ENCODE data around the gene WNT3A. TPM values are rescaled to one million over a fixed set of nuclear protein-coding genes. Genes with fewer than 3 reads are reported as not detected.
A peak's percentile ranks its signal among the peaks of the same experiment; 100 is the strongest.

Gene WNT3A
- total and polyA plus RNA-seq, 9 of the 15 experiments (the other 6 are each of a cell fraction or from before 2014, with no cell fraction given): not detected

DNA sequence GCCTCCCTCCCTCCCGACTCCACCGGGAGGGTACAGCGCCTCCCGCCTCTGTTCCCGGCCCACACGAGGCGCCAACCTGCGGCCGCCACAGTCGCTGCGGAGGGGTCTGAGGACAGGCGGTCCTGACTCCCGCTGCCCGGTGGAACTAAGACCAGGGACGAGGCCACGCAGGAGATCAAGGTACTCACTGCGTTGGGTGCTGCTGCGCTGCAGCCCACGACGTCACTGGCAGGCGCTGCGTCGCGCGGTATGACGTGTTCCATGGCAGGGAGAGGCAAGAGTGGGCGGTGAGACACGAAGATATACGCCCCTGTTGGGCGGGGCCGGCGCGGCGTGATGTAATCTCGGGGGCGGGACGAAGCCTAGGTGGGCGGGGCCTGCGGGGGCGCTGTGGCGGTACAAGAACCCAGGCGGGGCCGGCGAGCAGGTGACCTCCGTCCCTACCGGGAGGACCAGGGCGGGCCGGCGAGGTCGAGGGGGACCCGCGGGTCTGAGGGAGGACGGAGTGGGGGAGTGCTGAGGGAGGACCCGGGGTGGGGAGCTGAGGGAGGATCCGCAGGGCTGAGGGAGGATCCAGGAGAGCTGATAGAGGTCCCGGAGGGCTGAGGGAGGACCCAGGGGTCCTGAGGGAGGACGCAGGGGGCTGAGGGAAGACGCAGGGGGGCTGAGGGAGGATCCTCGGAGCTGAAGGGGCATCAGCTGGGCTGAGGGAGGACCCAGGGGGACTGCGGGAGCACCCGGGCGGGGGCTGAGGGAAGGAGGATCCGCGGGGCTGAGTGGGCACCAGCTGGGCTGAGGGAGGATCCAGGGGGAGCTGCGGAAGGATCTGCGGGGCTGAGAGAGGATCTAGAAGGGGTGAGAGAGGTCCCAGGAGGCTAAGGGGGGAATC, 102.5 kb downstream of the WNT3A start, which contains the start of gene MRPL55 (continued):
- no peak for TF ChIP-seq ZNF699 (CRISPR knock-in tag; IDR thresholded peaks at IDR 0.05; ENCODE audit: insufficient replicate concordance)
- no peak for TF ChIP-seq ETV1 (tag; conservative IDR thresholded peaks at IDR 0.05; ENCODE audit: low read depth)
- TF ChIP-seq NR3C1 (CRISPR knock-in tag; IDR thresholded peaks at IDR 0.05): no peak
- TF ChIP-seq LARP7 (IDR thresholded peaks at IDR 0.05): 0 out of 2 replicates have a peak, but pooled peaks have one; percentile 24
- no peak for TF ChIP-seq THRAP3 (IDR thresholded peaks at IDR 0.05; ENCODE audit: borderline replicate concordance)
- TF ChIP-seq, protein P1, sequence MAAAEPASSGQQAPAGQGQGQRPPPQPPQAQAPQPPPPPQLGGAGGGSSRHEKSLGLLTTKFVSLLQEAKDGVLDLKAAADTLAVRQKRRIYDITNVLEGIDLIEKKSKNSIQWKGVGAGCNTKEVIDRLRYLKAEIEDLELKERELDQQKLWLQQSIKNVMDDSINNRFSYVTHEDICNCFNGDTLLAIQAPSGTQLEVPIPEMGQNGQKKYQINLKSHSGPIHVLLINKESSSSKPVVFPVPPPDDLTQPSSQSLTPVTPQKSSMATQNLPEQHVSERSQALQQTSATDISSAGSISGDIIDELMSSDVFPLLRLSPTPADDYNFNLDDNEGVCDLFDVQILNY (CRISPR knock-in tag; IDR thresholded peaks at IDR 0.05): no peak
- peak; percentile 15; the same call in 1 of the 2 replicates for TF ChIP-seq SOX6 (IDR thresholded peaks at IDR 0.05)
- no peak for TF ChIP-seq HLTF (IDR thresholded peaks at IDR 0.05)
- TF ChIP-seq ZNF41 (CRISPR knock-in tag; conservative IDR thresholded peaks at IDR 0.05): no peak
- TF ChIP-seq CTBP1 (IDR thresholded peaks at IDR 0.05; ENCODE audit: borderline replicate concordance): peak; percentile 57; the same call in 1 of the 2 replicates
- TF ChIP-seq HDAC1 (IDR thresholded peaks at IDR 0.05): peak in 1 of 2 experiments; percentile 94; a peak in 3 of 4 replicates
- TF ChIP-seq U2AF1 (optimal IDR thresholded peaks at IDR 0.05; ENCODE audit: low read depth, low read length): no peak
- no peak for TF ChIP-seq EWSR1 (IDR thresholded peaks at IDR 0.05; ENCODE audit: borderline replicate concordance, low read depth, partially characterized antibody)
- no peak for TF ChIP-seq ZNF589 (CRISPR knock-in tag; IDR thresholded peaks at IDR 0.05; ENCODE audit: low read depth)
- TF ChIP-seq HIVEP1 (CRISPR knock-in tag; IDR thresholded peaks at IDR 0.05): 0 out of 2 replicates have a peak, but pooled peaks have one; percentile 6
- peak; percentile 95 for TF ChIP-seq HMGN3 (IDR thresholded peaks at IDR 0.05; ENCODE audit: borderline replicate concordance, extremely low read depth, insufficient read length, low read depth, low read length)
- peak; percentile 96 for TF ChIP-seq KDM5B (IDR thresholded peaks at IDR 0.05; ENCODE audit: insufficient replicate concordance, low read depth, low read length)
- peak; percentile 94 for TF ChIP-seq CXXC5 (CRISPR knock-in tag; IDR thresholded peaks at IDR 0.05)
- TF ChIP-seq KAT2B (IDR thresholded peaks at IDR 0.05; ENCODE audit: low read depth, low read length): no peak
- no peak for TF ChIP-seq CREB5 (CRISPR knock-in tag; IDR thresholded peaks at IDR 0.05)
- TF ChIP-seq ZNF212 (CRISPR knock-in tag; IDR thresholded peaks at IDR 0.05): no peak
- TF ChIP-seq CHD2 (IDR thresholded peaks at IDR 0.05; ENCODE audit: low read depth, low read length): peak; percentile 53; the same call in 1 of the 2 replicates
- TF ChIP-seq TAF9B (IDR thresholded peaks at IDR 0.05; ENCODE audit: partially characterized antibody): no peak
- peak; percentile 54; the same call in 1 of the 2 replicates for TF ChIP-seq RAD51 (IDR thresholded peaks at IDR 0.05; ENCODE audit: borderline replicate concordance, low read depth)
- TF ChIP-seq BCOR (IDR thresholded peaks at IDR 0.05): peak; percentile 45; the same call in 1 of the 2 replicates
- peak; percentile 97 for TF ChIP-seq PHF20 (IDR thresholded peaks at IDR 0.05; ENCODE audit: partially characterized antibody)
- no peak for TF ChIP-seq ESRRB (CRISPR knock-in tag; IDR thresholded peaks at IDR 0.05; ENCODE audit: borderline replicate concordance)
